DMS53 (cell line): ENCODE data around the gene MPPED2.
A peak's percentile ranks its signal among the peaks of the same experiment; 100 is the strongest.

ENCODE experiments used
- DNase-seq: peaks from one replicate; lab custom pipeline; 2025; lab: John Stamatoyannopoulos, UW

MPPED2 gene

GRCh38 chr11:30420233-30420787, 165.8 kb downstream of the MPPED2 start:
- no peak for DNase-seq

- DNase-seq: no peak
Observed at GRCh38 chr11:30414806-30415205, 171.3 kb downstream of the MPPED2 start.

GRCh38 chr11:30414244-30414643, 171.9 kb downstream of the MPPED2 start:
- no peak for DNase-seq

GRCh38 chr11:30412509-30412908, 173.6 kb downstream of the MPPED2 start:
- DNase-seq: no peak

- DNase-seq: no peak
Observed at GRCh38 chr11:30411383-30411782, 174.8 kb downstream of the MPPED2 start.

GRCh38 chr11:30406978-30407762, 179.0 kb downstream of the MPPED2 start:
- DNase-seq: peak; percentile 83

GRCh38 chr11:30405385-30405784, 180.8 kb downstream of the MPPED2 start:
- no peak for DNase-seq

GRCh38 chr11:30404136-30404535, 182.0 kb downstream of the MPPED2 start:
- no peak for DNase-seq

- no peak for DNase-seq
Observed at GRCh38 chr11:30395751-30396150, 190.4 kb downstream of the MPPED2 start.

GRCh38 chr11:30393012-30393411, 193.1 kb downstream of the MPPED2 start:
- no peak for DNase-seq

GRCh38 chr11:30392221-30392784, 193.8 kb downstream of the MPPED2 start:
- no peak for DNase-seq

GRCh38 chr11:30388957-30389356, 197.2 kb downstream of the MPPED2 start:
- DNase-seq: no peak

- DNase-seq: no peak
Observed at GRCh38 chr11:30387891-30388861, 198.0 kb downstream of the MPPED2 start.

- DNase-seq: no peak
Observed at GRCh38 chr11:30381879-30382278, 204.3 kb downstream of the MPPED2 start.

GRCh38 chr11:30380846-30381245, 205.3 kb downstream of the MPPED2 start:
- no peak for DNase-seq

- DNase-seq: no peak
Observed at GRCh38 chr11:30377347-30377746, 208.8 kb downstream of the MPPED2 start.

GRCh38 chr11:30370164-30370563, 216.0 kb downstream of the MPPED2 start:
- no peak for DNase-seq

GRCh38 chr11:30368394-30368793, 217.8 kb downstream of the MPPED2 start:
- DNase-seq: no peak

- DNase-seq: no peak
Observed at GRCh38 chr11:30365793-30366517, 220.2 kb downstream of the MPPED2 start.

GRCh38 chr11:30364837-30365482, 221.2 kb downstream of the MPPED2 start:
- DNase-seq: no peak
